ENCODE measurements around the gene GDPD5.

GDPD5 gene

DNA sequence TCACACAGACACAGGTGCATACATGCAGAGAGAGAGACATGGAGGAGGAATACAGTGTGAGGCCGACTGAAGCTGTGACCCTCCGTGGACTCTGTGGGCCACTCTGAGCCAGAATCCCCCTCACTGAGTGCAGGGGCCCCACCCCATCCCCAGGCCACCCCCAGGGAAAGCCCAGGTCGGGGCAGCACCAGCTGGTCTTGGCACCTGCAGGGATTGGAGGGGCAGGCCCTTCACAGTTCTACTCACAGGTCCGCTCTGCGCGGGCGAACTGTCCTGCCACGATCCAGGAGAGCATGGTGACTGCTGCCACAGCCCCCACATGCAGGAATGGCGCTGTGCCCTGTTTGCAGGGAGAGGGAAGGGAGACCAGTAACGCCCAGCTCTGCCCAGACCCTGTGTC lies 76.5 kb downstream of the GDPD5 start:
- DNase-seq (ENCODE audit: low read depth in 2 of 2): no peak

DNA sequence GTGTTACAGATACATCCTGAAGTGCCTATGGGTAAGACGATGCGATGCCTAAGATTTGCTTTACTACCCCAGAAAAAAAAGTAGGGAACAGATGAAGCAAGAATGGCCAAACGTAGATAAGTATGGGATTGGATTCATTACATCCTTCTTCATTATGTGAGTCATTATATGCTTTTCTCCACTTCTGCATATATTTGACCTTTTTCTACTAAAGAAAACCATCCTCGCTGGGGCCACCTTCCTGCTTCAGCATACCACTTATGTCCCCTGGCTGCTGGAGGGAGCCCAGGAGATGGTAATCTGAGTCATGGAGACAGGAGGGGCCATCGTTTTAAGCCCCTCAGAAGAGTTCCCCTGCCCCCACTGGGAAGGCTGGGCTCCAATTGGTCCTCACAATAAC lies 78.3 kb downstream of the GDPD5 start:
- DNase-seq (ENCODE audit: low read depth in 2 of 2): no peak

DNA sequence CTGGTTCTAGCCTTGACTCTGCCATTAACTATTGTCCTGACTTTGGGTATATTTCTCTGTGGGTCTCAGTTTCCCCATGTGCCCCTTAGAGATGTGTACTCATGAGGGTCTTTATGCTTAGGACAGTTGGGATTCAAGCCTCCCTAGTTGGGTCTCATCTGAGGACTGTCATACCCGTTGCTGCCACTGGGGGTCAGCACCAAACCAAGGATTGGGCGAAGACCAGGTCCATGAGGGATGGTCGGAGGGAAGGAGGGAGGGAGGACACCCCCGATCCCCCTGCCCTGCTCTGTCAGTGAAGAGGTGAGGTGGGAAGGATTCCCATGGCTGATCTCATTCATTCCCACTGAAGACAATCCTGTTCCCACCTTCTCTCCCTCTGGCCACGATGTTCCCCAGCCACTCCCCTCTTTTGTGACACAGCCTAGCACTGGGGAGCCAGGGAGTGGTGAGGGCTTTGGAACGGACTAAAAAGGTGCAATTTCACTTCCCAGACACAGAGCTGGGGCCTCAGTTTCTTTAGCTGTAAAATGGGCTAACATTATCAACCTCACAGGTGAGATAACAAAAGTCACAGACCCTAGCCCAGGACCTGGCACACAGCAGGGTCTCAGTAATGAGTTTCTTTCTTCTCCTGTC lies 80.3 kb downstream of the GDPD5 start:
- peak; percentile 49 to 72 for DNase-seq (ENCODE audit: low read depth in 2 of 2)

DNA sequence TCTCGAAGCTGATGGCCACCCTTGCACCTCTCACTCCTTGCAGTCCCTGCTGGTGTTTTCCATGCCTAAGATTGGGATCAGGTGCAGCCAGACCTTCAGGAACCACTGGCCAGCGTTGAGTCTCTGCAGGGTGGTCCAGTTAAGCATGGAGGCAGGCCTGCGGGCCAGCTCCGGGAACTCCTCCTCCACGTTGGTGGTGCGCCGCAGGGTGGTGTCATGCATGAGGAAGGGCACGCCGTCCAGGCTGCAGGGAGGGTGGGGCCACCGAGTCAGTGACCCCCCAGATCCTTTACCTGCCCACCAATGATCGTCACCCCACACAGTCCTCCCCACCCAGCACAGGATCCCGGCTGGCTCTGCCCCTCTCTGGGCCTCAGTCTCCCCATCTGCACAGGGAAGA lies 82.7 kb downstream of the GDPD5 start:
- no peak for DNase-seq (ENCODE audit: low read depth in 2 of 2)

DNA sequence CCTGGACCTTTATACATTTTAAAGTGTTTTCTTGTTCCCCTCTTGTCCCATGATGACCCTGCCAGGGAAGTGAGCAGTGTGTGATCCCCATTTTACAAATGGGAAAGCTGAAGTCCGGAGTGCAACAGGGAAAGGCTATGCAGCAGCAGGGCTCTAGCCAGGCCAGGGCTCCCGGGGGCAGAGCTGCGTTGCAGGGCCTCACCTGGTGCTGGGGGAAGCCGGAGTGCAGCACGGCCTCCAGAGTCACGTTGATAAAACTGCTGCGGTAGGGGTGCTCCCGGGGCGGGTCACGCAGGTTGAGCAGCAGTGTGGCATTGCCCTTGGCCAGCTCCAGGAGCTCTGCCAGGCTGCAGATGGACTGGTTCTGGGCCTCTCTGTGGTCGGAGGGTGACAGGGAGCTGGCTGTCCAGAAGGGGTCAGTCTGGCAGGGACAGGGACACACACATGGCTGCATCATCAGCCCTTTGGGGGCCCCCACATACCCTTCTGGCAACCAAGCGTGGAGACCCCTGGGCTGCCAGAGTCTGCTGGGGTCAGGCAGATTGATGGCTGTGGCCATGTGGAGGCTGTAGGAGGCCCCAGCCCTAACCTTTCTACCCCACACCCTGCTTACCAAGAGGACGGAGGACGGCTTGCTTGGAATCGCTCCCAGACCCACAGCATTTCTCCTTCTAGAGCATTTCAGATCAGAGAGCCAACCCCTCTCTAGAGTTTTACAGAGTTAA lies 83.4 kb downstream of the GDPD5 start:
- no peak for DNase-seq (ENCODE audit: low read depth in 2 of 2)

DNA sequence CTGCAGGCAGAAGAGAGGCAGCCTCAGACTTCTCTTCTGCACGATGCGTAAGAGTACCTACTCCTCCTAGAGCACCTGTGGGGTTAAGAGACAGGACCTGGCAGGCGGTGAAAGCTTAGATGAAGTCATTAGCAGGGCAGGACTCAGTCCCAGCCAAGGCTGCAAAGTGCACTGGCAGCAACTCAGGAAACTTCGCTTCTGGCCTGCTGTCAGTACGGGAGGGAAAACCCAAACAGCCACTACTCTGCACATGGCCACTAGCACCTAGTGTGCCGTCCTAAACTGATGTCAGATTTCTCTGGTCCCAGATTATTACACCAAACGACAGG lies 84.0 kb downstream of the GDPD5 start:
- no peak for DNase-seq (ENCODE audit: low read depth in 2 of 2)

DNA sequence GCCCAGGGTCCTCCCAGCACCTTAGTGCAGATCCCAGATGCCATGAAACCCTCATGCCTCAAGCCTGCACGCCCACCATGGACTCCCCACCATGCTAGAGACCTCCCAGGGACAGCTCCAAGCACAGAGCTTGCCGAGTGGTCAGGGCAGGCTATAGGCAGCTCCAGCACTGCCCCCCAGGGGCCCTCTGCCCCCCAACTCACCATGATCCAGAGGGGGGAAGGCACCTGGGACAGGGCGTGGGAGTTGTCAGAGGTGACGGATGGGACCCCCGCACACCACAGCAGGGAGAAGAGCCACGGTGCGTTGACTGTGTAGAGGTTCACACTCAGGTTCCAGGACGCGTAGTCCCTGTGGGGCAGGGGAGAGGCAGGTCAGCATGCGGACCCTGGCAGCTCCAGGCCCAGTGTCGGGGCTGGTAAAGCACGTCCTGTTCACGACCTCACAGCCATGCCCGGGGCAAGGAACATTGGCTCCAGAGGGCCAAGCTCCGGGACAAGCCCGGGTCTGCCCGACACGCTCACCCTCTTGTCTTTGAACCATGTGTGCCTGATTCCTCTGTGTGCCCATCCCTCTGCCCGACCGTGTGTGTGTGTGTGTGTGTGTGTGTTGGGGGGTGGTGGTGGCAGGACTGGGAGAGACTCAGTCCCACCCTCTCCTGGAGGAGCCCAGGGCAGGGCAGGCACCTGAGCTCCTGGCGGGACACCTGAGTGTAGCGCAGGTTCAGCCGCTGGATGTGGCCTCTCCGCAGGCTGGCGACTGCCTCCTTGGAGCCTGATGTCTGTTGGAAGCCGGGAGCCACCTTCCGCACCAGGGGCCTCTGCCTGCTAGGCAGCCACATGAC lies 84.6 kb downstream of the GDPD5 start:
- DNase-seq (ENCODE audit: low read depth in 2 of 2): no peak

DNA sequence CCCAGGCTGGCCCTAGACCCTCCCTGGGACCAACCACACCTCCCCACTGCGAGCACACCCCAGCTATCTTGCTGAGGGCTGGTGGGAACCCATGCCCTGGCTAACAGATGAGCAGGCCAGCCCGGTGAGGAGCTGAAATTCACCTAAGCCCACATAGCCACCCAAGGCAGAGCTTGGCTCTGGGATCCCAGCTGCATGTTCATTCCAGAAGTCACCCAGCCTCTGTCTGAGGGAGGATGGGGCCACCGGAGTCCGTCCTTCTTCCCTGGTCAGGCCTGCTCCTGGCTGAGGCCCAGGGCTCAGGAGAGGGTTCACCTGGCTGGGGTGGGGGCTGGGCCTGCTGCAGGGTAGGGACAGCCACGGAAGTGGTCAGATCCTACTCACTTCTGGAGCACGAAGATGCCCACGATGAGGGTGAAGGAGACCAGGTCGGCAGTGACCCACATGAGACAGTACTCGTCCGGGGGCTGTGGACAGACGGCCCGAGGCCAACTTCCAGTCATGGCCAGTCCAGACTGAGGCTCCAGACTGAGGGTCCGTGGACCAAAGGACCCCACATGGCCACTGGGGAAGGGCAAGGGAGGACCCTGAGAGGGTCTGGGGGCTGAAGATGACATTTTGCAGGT lies 86.1 kb downstream of the GDPD5 start:
- DNase-seq (ENCODE audit: low read depth in 2 of 2): no peak

DNA sequence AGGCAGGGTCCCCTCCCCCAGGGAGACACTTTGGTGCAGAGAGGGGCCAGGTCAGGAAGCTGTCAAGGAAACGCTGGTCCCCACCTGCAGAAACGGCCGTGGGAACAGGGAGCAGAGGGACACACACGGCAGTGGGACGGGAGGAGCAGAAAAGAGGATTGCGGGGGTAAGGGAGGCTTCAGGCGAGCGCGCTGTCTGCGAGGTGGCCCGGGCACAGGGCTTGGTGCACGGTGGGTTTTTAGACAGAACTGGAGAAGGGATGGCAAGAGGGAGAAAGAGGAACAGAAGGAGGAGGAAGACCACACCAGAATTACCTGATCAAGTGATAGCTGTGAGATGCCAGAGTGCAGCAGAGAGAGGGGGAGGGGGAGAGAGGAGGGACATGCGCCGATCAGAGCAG lies 86.7 kb downstream of the GDPD5 start:
- no peak for DNase-seq (ENCODE audit: low read depth in 2 of 2)

DNA sequence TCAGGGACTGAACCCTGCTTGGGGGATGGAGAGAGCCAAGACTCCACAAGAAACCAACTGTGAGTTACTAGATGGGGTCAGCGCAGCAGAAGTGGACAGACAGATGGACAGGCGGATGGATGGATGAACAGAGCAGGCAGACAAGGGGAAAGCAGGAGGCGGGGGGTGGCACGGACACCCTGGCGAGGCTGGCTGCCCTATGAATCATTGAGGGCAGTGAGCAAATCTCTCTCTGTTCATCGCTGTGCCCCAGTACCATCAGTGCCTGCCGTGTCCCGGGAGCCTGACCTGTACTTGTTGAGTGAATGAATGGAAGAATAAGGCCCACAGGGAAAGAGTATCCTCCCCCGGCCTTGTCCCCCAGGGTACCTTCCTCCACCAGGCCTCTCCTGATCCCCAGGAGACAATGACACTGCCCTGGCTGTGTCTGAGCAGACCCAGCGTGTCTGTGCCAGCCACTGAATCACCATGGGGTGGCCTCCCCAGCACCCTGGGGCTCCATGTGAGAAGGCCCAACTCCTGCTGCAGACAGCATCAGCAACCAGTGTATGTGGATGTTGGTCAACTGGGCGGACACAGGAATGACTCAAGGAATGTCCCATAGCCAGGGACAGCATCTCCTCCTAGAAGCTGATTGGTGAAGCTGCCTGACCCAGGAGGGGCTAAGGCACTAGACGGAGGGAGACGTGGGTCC lies 87.6 kb downstream of the GDPD5 start:
- no peak for DNase-seq (ENCODE audit: low read depth in 2 of 2)

DNA sequence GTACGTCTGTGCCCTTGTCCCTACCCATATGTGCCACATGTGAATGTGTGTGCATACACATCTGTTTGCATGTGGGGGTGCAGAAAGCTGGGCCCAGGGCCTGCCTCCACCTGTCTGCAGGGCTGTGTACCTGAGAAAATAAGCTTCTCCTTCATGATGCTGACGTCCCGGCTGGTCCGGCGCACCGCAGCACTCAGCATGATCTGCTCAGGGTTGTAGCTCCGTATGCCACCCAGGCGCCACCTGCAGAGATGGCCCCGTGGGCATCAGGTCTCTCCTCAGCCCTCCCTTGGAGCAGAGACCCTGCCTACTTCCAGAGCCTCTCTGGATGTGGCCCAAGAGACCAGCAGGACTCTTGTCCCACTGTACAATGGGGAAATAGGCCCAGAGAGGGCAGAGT lies 88.9 kb downstream of the GDPD5 start:
- no peak for DNase-seq (ENCODE audit: low read depth in 2 of 2)

DNA sequence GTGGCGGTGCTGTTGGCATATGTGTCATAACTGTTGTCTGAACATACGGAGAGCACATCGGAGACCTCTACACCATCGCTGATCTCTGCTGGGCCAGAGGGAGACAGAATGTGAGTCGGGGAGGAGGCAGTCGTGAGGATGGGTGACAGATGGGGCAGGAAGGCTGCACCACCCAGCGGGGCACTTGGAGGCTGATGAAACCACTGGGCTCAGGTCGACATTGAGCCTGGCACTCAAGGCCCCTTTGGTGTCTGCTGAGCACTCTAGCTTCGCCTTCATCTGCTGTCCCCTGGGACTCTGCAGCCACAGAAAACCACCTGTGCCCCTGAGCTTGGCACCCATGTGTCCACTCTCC lies 90.2 kb downstream of the GDPD5 start:
- DNase-seq (ENCODE audit: low read depth in 2 of 2): no peak

DNA sequence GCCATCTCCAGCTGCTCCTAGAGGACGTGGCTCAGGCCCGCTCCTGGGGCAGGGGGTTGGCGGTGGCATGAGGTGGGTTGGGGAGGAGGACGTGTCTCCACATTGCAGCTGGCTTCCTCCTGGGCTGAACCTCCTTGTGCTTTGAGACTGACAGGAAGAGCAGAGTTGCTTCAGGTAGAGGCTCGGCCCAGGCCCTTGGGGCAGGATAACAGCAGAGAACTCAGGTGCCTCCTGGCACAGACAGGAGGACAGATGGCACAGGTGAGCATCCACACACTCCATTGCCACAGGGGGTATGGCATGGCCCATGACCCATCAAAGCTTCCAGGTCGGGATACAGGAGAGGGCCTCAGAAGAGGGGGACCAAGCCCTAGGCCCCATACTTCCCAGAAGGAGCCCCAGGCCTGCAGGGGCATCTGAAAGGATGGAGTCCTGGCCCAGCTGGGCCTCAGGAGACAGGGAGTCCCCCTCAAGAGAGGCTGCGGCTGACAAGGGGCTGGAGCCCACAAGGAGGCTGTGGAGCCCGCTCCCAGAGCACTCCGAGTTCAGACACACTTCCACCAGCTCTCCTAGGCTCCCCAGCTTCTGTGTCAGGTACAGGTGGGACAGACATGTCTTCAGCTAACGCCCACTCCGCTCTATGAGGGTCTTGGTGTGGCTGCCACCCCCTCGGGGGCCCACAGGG lies 90.7 kb downstream of the GDPD5 start:
- DNase-seq (ENCODE audit: low read depth in 2 of 2): no peak

DNA sequence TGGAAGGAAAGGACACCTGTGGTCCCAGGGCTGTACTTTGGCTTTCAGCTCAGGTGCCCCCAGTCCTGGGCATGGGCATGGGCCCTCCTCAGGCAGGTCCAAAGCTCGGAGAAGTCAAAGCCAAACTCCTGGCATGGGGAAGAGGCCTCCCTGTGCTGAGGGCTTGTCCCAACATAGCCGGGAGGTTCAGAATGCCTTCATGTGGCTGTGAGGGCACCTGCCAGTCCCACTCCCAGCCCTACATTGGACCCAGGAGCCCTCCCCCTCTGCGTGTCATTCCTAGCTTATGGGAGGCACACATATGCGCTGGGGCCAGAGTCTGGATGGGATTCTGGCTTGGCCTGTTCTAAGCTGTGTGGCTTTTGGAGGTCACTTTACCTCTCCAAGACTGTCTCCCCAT lies 91.7 kb downstream of the GDPD5 start:
- no peak for DNase-seq (ENCODE audit: low read depth in 2 of 2)

DNA sequence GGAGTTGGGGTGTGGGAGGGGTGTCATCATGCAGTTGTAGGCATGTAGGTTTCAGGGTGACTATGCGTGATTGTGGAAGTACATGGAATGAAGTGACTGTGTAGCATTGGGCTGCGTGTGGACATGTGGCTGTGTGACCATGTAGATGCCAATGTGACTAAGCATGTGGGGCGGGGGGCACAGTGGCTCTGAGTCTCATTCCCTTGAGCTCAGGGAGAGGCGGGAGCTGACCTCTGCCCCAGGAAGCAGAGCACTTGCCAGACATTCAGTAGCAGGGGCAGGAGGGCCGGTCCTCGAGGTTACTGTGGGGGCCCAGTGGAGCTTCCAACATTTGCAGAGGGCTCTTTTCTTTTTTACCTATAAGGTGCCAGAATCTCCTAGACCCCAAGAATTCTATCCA lies 92.3 kb downstream of the GDPD5 start:
- no peak for DNase-seq (ENCODE audit: low read depth in 2 of 2)

DNA sequence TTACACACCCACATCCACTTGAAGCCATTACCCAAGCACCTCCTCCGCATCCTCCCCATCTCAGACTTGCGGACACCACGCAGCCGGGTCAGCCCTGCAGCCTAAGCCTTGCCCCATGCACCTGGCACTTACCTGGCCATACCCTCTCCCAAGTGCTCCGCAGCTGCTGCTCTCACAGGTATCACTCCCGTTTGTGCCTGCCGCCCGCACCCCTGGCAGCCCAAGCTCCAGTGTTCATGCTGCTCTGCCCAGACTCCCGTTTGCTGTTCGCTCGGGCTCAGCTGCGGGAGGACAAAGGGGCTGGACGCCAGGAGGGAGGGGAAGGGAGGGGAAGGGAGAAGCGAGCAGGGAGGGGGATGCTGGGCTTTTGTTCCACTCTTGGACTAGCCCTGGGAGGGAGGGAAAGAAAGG lies 92.8 kb downstream of the GDPD5 start, which contains the start of gene KLHL35:
KLHL35 (minus strand) TSS at position 293 of the 411 bp plus-strand sequence. CDS start 2,574 bp downstream, outside the sequence.
- DNase-seq (ENCODE audit: low read depth in 2 of 2): no peak

DNA sequence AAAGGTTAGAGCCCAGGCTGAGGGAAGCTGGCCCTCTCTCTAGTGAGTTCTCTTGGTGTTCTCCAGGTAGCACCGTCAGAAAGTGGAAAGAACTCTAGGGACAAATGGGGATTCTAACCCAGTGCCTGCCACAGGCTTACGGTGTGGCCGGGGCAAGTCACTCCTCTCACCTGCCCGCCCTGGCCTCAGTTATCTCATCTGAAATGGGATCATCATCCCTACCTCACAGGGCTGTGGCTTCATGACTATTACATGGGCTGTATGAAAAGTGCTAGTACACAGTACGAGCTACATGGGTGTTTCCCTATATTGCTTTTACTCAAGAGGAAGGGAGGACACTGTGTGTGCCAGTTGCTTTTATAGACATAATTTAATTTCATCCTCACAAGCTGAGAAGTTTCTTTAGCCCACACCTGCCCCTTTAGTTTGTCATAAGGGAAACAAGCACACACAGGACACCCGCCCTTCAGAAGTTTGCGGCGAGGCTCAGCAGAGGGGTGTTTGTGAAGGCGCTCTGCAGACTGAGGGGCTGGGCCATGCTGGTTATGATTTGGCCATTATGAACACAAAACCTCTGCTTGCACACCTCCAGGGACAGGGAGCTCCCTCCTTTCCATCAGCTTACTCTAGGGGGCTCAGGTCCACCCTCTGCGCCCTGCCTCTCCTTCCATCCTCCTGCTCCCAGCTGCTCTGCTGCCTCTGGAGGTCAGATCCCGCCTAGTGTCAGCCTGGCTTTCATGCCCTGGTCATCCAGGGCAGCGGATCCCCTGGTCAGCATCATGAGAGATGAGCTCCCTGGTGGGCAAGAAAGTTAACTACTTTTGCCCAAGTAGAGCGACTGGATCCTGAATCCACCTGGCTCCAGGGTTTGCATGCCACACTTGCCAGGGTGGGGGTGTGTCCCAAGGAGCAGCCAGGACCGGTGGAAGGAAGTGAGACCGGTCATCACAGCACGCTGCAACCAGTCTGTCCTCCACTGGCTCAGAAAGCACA lies 93.9 kb downstream of the GDPD5 start:
- no peak for DNase-seq (ENCODE audit: low read depth in 2 of 2)

DNA sequence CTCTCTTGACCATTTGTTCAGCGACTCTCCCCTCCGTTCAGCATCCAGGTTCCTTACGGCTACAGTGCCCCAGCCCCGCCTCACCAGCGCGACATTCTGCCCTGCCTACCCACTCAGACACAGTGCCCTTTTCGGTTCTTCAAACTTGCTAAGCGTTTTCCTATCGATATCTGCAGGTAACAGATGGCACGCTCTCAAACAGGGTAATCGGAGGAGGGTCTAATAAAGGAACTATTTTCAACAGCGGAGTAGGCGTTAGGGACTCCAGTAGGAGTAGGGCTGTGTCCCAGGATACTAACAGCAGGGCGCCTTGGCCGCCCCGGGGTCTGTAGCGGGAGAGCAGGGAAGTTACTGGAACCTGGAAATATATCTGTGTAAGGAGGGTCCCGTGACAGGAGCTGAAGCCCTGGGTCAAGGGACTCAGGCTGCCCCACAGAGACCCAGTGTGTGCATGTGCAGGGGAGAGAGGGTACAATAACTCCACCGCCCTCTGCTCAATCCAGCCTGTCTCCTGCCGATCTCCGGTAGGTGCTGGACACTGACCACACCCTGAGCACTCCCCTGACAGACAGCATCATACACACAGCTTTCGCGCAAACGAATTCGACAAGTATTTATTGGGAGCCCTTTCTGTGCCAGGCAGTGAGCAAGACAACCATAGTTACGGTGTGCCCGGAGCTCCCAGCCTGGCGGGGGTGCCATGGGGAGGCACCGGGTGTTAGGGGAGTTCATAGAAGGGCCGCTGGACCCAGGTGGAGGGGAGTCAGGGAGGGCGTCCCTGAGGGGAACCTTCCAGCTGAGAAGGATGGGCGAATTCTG lies 94.8 kb downstream of the GDPD5 start:
- DNase-seq (ENCODE audit: low read depth in 2 of 2): no peak
